ENCODE measurements around the gene IRF4. TPM values are rescaled to one million over a fixed set of nuclear protein-coding genes. Genes with fewer than 3 reads are reported as not detected.

The IRF4 gene
- total RNA-seq, 3 donors from 2014 or later, result 9.1 to 25.2 (median 13.0) TPM

GRCh38 chr6:392441-393390, 1.2 kb downstream of the IRF4 start:
- no peak for TF ChIP-seq POLR2AphosphoS5 (IDR thresholded peaks at IDR 0.05)
- TF ChIP-seq POLR2A (IDR thresholded peaks at IDR 0.05), result no peak
- TF ChIP-seq CTCF (IDR thresholded peaks at IDR 0.05), result no peak
- intact Hi-C loops (cut with DNase I; ENCODE audit: low total_unique reads), result no loop called here
- Histone ChIP-seq H3K36me3 (no peaks in the 10 kb centered on the region), H3K27ac (peak overlapping the region in 1 of 2 donors; percentile 3), H3K4me3 (peak overlapping the region; percentile 43 to 71 (median 69)), H3K9me3 (no peaks in the 10 kb centered on the region), H3K4me1 (peaks cover 6 to 9% of the 10 kb centered on the region in 2 donors), H3K27me3 (peaks cover 11 to 77% of the 10 kb centered on the region in 2 donors)
- DNase-seq (ENCODE audit: low spot score in 2 of 2), result no peak

- Histone ChIP-seq H3K4me3 (peak overlapping the region; percentile 43 to 71 (median 69)), H3K27ac (peak overlapping the region in 1 of 2 donors; percentile 3), H3K9me3 (no peaks in the 10 kb centered on the region), H3K4me1 (peaks cover 6 to 9% of the 10 kb centered on the region in 2 donors), H3K27me3 (peaks cover 11 to 77% of the 10 kb centered on the region in 2 donors), H3K36me3 (no peaks in the 10 kb centered on the region)
- TF ChIP-seq CTCF (IDR thresholded peaks at IDR 0.05) (no peak), POLR2A (IDR thresholded peaks at IDR 0.05) (no peak), POLR2AphosphoS5 (IDR thresholded peaks at IDR 0.05) (no peak)
- intact Hi-C loops (cut with DNase I; ENCODE audit: low total_unique reads), result no loop called here
- no peak for DNase-seq (ENCODE audit: low spot score in 2 of 2)
Observed at GRCh38 chr6:393391-394221, 2.1 kb downstream of the IRF4 start.

- H3K27ac ChIP-seq, result no peak overlapping the region
- H3K36me3 ChIP-seq, result no peaks in the 10 kb centered on the region
- intact Hi-C loops (cut with DNase I; ENCODE audit: low total_unique reads), result no loop called here
- no peaks in the 10 kb centered on the region for H3K9me3 ChIP-seq
- H3K4me1 ChIP-seq, result peaks cover 6 to 9% of the 10 kb centered on the region in 2 donors
- H3K27me3 ChIP-seq, result peaks cover 11 to 67% of the 10 kb centered on the region in 2 donors
- no peak overlapping the region for H3K4me3 ChIP-seq
- no peak for DNase-seq (ENCODE audit: low spot score in 2 of 2)
- TF ChIP-seq POLR2AphosphoS5 (IDR thresholded peaks at IDR 0.05), result no peak
- TF ChIP-seq POLR2A (IDR thresholded peaks at IDR 0.05), result no peak
- no peak for TF ChIP-seq CTCF (IDR thresholded peaks at IDR 0.05)
Observed at GRCh38 chr6:394641-395289, 3.2 kb downstream of the IRF4 start.

- DNase-seq (ENCODE audit: low spot score in 2 of 2), result no peak
- no peak overlapping the region for H3K4me3 ChIP-seq
- H3K9me3 ChIP-seq, result no peaks in the 10 kb centered on the region
- intact Hi-C loops (cut with DNase I; ENCODE audit: low total_unique reads), result no loop called here
- no peaks in the 10 kb centered on the region for H3K36me3 ChIP-seq
- peaks cover 6 to 9% of the 10 kb centered on the region in 2 donors for H3K4me1 ChIP-seq
- H3K27me3 ChIP-seq, result peaks cover 11 to 59% of the 10 kb centered on the region in 2 donors
- H3K27ac ChIP-seq, result no peak overlapping the region
- TF ChIP-seq POLR2AphosphoS5 (IDR thresholded peaks at IDR 0.05) (no peak), CTCF (IDR thresholded peaks at IDR 0.05) (no peak), POLR2A (IDR thresholded peaks at IDR 0.05) (no peak)
Observed at GRCh38 chr6:395432-396125, 4.0 kb downstream of the IRF4 start.

Data from breast epithelium (tissue), 4 donors.